WI38 (cell line): ENCODE measurements around the gene TNIP3.

Experiments used
- H3K4me3 ChIP-seq: 2 replicates; pipeline ENCODE4 v1.5.1; 2011; ENCODE audit warnings: low read depth, mild to moderate bottlenecking, control low read depth, low read length
- TF ChIP-seq, protein P1 (sequence below): IDR thresholded peaks from 2 replicates; pipeline ENCODE4 v1.5.1; 2012; ENCODE audit warnings: low read depth, mild to moderate bottlenecking, control low read depth, low read length

Gene TNIP3

DNA sequence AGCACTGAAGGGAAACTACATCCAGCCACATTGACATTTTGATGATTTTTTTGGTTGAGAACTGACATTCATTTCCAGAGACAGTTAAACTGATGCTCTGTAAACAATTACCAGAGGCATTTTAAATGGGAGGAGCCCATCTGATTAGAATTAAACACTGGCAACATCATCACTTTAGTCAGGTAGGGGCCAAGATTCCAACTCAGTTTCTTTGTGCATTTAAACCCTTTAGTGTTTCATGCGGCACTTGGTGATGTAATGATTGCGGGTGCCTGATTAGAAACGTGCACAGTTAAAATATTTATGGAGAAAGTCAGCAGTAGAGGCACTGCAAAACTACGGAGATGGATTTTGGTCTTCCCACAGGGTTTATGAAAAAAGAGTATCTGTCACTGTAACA lies 16.1 kb downstream of the TNIP3 start:
- no peak overlapping the region for H3K4me3 ChIP-seq
- TF ChIP-seq, protein P1, sequence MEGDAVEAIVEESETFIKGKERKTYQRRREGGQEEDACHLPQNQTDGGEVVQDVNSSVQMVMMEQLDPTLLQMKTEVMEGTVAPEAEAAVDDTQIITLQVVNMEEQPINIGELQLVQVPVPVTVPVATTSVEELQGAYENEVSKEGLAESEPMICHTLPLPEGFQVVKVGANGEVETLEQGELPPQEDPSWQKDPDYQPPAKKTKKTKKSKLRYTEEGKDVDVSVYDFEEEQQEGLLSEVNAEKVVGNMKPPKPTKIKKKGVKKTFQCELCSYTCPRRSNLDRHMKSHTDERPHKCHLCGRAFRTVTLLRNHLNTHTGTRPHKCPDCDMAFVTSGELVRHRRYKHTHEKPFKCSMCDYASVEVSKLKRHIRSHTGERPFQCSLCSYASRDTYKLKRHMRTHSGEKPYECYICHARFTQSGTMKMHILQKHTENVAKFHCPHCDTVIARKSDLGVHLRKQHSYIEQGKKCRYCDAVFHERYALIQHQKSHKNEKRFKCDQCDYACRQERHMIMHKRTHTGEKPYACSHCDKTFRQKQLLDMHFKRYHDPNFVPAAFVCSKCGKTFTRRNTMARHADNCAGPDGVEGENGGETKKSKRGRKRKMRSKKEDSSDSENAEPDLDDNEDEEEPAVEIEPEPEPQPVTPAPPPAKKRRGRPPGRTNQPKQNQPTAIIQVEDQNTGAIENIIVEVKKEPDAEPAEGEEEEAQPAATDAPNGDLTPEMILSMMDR: no peak

DNA sequence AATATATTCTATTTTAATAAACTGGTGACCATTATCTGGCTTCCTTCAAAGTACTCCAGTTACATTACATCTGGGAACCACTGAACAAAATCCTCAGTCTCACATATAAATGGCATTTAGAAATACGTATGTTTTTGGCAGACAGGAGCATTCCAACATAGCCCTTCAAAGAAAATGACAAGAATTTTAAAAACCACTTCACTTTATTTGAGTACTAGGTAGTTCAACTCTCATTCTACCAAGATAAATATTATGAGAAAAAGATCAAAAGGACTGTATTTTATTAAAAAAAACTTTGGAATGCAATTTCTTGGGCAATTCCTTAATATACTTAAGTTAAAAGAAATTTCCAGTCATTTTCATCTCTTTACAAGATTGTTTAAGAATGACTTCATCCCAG lies 17.6 kb downstream of the TNIP3 start:
- TF ChIP-seq, protein P1: no peak
- H3K4me3 ChIP-seq: no peak overlapping the region

- no peak overlapping the region for H3K4me3 ChIP-seq
- TF ChIP-seq, protein P1: no peak
Measured at GRCh38 chr4:121145430-121145829, 18.7 kb downstream of the TNIP3 start.

DNA sequence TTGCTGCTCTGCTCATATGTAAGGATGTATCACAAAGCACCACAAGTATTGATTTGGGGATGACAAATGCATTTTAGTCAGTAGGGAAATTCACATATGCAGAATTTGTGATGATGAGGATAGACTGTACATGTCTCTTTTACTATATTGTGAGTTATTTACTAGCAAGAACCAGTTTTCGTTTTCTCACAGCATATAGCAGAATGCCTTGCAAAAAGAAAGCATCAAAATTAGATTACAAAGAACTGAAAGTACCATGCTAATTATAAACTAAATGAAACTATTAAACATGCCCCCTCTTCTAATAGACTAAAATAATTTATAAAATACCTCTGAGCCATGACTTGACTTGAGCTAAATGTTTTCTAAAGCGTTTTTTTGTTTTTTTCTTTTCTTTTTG lies 20.1 kb downstream of the TNIP3 start:
- H3K4me3 ChIP-seq: no peak overlapping the region
- TF ChIP-seq, protein P1: no peak

- no peak overlapping the region for H3K4me3 ChIP-seq
- TF ChIP-seq, protein P1: no peak
Measured at GRCh38 chr4:121143131-121143530, 21.0 kb downstream of the TNIP3 start.

- TF ChIP-seq, protein P1: no peak
Measured at GRCh38 chr4:121140716-121141460, 23.2 kb downstream of the TNIP3 start.

GRCh38 chr4:121139533-121140222 lies 24.4 kb downstream of the TNIP3 start:
- no peak overlapping the region for H3K4me3 ChIP-seq
- TF ChIP-seq, protein P1: no peak

More at GRCh38 chr4:121140716-121141460, 23.2 kb downstream of the TNIP3 start:
- no peak overlapping the region for H3K4me3 ChIP-seq
